HPDE6-E6E7 (cell line): ENCODE measurements around the gene AK1.

Experiments
- DNase-seq: peaks from one replicate; pipeline ENCODE4 v3.0.0; 2011; ENCODE audit warnings: missing footprints; ENCODE audit errors: extremely low spot score

AK1 gene

DNA sequence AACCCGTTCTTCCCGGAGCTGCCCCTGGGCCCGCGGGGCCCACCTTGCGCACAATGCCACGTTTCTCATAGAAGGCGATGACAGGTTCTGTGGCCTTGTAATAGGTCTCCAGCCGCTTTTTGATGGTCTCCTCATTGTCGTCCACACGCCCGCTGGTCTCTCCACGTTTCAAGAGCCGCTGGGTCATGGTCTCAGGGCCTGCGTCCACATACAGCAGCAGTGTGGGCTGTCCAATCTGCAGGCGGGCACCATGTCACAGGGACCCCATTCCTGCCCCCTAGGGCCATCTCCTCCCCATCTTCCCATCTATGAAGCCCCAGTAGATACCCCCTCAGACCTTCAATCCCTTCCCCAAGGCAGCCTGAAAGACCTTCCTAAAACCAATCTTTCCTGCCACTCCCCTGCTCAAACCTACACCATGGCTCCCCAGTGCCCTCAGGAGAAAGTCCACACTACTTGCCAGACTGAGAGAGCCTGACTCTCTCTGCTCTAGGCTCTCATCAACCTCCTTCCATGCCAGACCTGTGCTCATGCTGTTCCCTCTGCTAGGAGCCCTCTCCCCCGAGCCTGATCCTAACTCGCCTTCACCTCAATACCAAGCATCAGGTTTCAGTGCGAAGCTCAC is 9.1 kb downstream of the AK1 start:
- no peak for DNase-seq

DNA sequence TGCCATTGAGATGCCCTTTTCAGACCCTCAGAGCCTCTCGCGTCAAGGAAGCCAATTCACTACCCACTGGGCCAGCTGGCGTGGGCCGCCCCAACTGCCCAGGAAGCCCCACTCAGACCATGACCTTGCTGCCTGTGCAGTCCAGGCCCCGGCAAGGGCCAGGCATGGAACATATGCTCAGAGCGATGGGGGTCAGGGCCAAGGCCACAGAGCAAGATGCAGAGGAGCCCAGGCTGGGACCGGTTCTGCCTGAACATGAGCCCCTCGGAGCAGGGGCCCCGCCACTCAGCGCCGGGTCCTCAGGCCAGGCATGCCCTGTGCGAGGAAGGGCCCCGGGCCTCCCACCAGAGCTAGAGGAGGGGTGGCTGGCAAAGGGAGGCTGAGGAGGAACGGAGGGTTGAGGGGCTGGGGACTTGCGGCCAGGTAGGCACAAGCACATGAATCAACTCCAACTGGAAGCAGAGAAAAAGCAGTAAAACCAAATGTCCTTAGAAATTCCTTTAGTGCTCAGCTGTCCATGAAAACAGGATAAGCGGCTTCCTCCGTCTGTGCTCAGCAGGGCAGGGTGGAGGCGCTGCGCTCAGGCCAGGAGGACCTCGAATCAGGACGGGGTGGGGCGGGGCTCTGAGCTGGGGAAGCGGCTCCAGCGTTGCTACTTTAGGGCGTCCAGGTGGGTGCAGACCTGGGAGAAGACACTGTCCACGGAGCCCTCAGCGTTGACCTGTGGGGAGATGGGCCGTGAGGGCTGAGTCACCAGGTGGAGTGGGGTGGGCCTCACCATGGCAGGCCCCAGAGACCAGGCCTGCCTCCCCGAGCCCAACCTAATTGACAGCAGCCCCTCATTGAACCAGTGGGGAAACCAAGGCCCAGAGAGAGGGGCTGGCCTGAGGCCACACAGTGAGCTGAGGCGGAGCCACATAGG is 9.9 kb downstream of the AK1 start:
- DNase-seq = no peak

DNA sequence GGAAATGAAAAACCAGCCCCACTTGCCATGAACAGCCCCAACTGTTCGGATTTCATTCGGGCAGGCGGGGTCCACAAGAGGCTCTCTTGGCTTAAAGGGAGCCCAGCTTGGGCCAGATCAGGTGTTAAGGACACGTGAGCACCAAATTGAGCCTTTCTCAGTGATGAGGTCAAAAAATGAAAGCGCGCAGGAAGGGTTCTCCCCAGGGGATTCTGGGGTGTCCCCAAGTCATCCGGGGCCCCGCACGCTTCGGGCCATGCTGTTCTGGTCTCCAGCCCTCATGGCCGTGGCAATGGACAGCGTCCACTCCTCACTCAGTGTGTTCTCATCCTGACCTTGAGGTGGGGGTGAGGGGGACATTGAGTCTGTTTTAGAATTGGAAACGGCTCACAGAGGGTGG is 10.9 kb downstream of the AK1 start:
- DNase-seq = no peak

DNA sequence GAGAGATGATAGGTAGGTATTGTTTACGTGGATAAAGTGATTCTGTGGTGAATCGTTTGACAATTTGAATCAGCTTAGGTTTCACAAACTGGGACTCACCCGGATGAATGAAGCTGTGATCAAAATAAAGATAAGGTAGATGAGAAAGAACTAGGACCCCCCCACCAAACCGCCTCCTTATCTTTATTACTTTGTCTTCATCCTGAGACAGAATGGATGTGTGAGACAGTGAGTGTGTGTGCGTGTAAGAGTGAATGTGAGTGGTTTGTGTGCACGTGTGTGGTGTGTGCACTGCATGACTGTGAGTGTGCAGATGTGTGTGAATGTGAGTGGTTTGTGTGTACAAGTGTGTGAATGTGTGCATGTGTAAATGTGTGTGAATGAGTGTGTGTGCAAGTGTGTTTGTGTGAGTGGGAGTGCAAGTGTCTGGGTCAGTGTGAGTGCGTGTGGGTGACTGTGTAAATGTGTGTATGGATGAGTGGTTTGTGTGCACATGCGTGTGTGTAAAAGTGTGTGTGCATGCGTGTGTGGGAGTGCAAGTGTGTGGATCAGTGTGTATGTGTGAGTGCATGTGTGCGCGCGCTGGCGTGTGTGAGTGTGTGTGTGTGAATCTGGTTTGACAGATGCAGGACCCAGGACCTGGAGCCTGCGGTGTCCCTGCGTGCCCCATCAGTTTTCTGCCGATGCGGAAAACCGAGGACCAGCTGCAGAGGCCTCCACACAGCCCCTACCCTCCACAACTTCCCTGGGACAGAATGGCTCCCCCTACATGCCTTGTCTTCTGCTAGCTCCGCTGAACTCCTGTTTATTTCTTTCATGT is 11.6 kb downstream of the AK1 start:
- DNase-seq = no peak

DNA sequence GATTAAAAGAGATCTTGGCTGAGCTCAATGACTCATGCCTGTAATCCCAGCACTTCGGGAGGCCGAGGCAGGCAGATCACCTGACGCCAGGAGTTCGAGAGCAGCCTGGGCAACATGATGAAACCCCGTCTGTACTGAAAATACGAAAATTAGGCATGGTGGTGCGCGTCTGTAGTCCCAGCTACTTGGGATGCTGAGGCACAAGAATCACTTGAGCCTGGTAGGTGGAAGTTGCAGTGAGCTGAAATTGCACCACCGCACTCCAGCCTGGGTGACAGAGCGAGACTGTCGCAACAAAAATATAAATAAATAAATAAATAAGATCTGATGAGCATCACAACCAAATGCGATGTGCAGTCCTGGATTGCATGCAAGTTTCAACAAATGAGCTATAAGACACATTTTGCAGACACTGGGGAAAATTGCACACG is 14.3 kb downstream of the AK1 start:
- no peak for DNase-seq

DNA sequence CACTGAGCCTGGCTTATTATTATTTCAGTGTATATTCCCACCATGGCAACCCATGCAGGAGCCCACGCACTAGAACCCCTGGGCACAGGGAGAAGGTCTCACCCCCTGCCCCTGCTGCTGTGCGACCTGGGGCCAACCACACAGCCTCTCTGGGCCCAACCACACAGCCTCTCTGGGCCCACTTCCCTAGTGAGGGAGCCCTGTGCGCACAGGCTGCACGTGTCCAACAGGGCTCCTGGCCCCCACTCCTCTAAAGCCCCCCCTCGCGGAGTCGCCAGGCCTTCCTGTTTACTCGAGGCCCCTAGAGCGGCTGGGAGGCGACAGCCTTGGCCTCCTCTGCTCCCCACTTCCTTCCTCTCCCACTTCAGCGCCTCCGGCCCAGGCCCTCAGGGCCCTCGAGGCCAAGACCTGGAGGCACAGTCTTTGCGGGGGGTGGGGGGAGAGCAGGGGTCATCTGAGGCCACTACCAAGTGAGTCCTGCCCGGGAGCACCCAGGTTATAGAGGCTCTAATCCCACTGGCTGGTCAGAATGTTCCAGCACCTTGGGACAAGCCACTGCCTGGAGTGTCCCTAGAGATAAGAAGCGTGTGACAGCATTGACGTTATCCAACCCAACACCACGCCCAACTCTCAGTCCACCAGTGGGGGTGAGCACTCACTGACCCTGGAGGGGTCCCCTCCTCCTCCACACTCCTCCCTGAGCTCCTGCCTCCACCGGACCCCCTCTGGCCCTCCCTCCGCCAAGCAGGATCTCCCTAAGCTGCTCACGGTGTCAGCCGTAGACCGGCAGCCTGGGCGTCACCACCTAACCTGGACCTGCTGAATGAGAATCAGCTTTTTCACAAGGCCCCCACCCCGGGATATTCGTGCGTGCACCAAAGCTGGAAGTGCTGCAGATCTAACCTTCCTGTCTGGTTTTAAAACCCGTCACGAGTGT is 15.1 kb downstream of the AK1 start:
- no peak for DNase-seq

DNA sequence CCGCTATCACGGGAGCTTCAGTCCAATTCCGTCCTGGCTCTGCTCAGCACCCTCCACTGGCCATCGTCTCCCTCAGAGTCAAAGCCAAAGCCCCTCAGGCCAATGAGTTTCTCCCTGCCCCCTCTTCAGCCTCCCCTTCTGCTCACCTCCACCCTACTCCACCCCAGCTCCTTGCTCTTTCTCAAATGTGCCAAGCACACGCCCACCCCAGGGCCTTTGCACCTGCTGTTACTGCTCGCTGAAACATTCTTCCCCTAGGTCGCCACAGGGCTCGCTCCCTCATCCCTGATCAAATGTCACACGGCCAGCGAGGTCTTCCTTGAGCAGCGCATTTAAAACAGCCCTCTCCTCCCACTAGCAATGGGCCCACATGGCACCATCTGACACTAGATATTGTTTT is 16.7 kb downstream of the AK1 start:
- no peak for DNase-seq

DNA sequence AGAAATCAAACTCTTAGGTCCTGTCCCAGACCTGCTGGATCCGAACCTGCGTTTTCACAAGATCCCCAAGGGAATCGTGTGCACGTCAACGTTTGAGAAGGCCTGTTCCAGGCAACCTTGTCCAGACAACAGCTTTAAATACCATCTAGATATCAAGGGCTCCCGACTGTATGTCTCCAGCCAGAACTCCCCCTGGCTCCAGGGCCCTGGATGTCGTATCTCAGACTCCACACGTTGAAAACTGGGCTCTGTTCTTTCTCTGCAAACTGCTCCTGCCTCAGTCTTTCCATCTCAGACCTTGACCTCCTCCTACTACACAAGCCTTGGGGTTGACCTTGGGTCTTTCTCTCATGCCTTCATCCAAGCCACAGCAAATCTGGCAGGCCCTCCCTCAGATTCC is 17.2 kb downstream of the AK1 start:
- DNase-seq = no peak

DNA sequence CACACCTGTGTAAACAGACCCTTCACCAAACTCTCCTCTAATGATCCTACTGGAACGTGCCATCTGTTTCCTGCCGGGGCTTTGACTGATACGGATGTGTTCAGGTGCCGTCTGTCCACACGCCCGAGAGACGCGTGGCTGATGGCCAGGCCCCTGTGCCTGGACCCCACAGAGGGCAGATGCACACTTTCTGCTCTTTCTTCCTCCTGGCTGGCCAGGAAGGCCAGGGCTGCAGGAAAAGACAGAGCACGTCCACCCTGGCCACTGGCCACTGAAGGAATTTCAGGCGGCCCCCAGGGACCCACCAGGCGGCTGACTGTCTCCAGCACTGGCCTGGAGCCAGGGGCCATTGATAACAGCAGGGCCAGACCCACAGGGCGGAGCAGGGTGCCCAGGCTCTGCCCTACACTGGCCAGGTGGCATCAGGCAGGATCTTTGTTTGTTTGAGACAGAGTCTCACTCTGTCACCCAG is 19.4 kb downstream of the AK1 start:
- no peak for DNase-seq

DNA sequence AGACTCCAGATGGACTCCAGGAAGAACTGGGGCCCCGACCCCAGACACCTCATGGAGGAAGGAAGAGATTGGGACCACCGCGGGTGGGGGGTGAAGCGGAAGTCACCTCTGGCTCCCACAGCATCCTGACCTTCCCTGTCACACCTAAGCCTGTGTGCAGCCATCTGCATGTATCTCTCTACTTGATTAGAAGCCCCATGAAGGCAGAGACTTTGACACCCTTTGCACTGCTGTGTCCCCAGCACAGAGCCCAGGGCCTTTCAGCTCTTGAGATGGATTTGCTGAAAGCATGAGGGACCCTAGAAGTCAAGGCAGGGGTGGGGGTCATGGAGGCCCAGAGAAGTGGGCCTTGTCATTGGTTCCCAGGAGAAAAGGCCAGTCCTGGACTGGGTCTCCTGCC is 20.2 kb downstream of the AK1 start:
- no peak for DNase-seq

DNA sequence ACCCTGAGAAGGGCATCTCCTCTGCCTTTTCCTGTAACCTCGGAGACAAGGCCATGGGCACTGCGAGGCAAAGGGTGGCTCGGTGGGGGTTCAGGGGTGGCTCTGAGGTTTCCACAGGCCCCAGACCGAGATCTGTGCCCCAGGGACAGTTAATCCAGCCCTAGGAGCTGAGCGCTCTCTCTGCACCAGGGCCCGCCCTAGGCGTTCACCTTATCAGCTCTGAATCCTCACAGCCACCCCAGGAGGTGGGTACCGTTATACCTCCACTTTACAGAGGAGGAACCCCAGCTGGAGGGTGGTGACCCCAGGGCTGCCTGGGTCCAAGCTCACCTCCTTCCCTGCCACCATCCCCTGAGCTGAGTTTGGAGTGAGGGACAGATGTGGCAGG is 20.8 kb downstream of the AK1 start:
- no peak for DNase-seq

DNA sequence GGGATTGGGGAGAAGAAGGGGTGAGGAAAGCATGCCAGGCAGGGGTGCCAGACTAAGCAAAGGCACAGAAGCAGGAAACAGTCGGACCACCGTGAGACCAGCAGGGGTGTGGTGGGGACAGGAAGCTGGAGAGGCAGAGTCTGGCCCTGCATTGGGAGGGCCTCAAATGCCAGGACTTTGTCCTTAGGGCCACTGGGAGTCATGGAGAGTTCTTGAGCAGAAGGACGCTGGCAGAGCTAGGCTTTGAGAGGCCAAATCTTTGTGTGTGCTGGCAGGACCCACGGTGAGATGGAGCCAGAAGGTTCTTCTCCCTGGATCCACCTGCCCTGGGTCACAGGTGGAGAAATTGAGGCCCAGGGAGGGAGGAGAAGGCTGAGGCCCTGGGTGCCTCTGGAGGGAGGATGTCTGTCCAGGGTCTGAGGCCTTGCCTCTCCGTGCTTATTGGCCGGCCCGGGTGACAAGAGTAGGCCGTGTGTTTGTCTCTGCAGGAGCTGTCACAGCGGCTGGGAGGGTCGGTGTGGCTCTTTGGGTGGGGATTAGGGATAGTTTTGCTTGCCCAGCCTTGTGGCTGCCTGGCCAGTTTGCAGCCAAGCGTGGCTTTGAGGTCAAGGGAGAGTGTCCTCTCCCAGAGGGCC is 21.3 kb downstream of the AK1 start:
- DNase-seq = no peak

DNA sequence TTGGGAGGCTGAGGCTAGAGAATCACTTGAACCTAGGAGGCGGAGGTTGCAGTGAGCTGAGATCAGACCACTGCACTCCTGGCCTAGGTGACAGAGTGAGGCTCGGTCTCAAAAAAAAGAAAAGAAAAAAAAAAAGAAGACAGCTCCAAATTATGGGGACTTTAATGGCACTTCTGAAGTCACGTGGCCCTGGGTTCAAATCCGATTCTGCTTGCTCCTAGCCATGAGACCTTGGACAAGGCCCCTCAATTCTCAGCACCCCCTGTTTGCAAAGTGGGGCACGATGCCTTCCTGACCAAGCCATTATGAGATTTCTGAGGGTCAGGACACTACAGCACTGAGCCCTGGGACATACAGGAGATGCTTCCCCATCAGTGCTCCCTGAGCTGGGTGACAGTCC is 22.0 kb downstream of the AK1 start:
- DNase-seq = no peak

DNA sequence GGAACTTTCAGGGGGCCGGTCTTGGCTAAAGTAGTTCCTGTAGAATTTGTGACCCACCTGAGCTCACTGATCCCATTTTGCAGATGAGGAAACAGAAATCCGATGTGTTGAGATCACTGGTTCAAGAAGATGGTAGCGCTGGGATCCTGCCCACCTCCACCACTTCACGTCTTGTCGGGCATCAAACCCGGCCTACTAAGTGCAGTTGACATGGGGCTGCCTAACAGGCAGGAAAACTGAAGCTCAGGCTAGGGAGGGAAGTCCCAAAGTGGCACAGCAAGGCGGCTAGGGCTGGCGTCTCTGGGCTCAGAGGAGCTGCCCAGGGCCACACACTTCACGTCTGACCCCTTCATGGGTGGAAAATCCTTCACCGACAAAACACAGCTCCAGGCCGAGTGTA is 22.5 kb downstream of the AK1 start:
- DNase-seq = no peak

DNA sequence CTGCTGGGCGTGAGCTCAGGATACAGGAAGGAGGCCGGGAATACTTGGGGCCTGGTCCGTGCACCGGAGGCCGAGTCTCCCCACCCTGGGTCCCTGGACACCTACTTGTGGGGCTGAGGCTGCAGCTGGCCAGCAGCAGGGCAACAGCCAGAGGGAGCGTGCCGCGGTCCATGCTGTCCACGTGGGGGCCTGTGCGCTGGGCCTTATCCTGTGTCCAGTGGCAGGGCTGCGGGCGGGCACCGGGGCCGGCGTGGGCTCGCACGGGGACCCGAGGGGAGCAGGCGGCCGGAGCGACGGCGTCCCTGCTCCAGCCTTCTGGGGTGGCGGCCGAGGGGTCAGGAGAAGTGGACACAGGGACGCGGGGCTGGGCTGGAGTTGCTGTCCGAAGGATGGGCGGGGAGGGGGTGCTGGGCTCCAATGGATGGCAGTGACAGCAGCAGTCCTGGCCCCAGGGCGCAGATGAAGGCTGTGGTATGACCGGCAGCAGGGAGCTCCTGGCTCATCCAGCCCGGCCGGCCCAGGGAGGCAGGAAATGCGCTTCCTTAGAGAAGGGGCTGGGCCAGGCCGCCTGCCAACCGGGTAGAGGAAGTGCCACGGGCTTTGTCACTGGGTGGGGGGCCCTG is 23.2 kb downstream of the AK1 start, which contains the start of gene ENG:
Gene ENG (minus strand): TSS at position 475 of the 623 bp plus-strand sequence. CDS start 303 bp downstream, at position 172.
- no peak for DNase-seq

DNA sequence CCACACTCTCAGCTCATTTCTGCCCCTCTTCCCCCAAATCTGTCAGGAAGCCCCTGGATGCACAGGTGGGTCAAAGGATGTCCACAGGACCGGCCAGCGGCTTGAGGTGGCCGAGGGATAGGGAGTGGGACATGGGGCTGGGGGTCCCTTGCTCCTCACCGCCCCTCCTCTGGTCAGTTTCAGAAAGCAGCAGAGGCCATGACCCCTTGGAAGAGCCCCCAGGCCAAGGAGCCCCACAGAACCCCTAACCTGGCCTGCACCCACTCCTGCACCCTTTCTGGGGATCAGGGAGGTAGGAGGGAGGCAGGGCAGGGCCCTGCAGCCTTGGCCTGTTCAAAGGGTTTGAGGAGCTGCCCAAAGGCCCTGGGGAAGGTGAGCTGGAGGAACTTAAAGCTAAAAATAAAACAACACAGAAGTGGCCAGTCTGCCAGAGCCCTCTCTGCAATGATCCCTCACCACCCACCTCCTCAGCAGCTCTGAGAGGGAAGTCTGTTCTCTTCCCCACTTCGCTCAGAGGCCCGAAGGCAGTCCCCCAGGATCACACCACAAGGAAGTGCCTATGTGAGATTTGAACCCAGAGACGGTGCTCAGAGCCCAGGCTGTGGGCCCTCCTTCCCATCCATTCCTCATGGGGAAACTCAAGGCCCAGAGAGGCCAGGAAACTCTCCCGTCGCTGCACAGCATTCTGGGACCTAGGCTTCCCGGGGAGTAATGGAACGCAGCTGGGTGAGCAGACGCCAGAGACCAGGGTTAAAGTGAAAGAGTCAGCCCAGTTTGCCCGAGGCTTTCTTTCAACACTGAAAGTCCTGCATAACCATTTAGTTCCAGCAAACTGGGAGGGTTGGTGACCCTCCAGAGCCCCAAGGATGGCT is 23.9 kb downstream of the AK1 start:
- DNase-seq = no peak

DNA sequence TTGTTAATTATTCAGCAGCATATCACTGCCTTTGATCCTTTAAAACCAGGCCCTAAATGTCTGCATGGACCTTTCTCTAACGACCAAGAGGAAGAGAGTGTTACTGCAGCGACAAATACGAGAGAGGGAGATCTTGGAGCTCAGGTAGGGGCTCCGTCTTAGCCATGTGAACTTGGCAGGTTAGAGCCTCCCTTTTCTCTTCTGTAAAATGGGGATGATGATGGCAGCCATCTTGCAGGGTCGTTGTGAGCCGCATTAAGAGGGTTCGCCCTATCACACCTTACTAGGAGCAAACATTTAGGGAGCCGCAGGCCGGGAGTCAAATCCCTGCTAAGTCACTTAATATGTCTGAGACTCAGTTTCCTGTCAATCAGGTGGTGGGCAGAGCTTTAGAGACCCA is 24.6 kb downstream of the AK1 start:
- DNase-seq = no peak

DNA sequence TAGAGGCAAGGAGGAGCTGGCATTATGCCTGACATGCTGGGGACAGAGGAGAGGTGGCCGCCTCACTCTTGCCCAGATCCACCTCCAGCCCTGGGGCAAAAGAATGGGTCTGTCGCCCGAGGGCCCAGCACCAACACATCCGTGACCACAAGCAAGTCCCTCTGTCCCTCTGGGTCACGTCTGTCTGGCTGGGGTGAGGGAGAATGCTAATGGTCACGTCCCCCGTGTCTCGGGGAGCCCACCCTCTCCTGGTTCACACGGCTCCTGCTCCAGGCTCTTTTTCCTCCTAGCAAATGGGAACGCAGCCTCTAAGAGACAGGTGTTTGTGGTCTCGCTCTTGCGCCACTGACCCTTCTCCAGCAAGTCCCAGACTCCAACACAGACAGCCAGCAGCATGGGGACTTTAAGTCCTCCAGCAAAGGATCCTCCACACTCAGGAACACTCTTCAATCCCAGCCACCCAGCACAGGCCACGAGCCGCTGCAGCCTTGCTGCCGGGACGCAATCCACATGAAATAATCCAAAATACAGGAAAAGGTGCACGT is 27.1 kb downstream of the AK1 start:
- DNase-seq = no peak
